C1 segment of cervical spinal cord (tissue), 14 donors: ENCODE results near the gene OR4Q2.
"Not testable (repeated sequence)": the region's sequence is repeated elsewhere in the genome, so short reads cannot be mapped to it uniquely, and the experiment has no call there.

Source experiments
- DNase-seq, 14 donors: peaks; one replicate each; lab custom pipeline; 2025; lab: John Stamatoyannopoulos, UW

The OR4Q2 gene

GRCh38 chr14:20001863-20002262, at the start of gene OR4Q2:
Gene OR4Q2, plus strand, starts transcription at chr14:20002163.
- DNase-seq, result no peak

- not testable (repeated sequence) for DNase-seq
Observed at GRCh38 chr14:19969735-19970134, 32.2 kb upstream of the OR4Q2 start.

- no peak for DNase-seq
Observed at GRCh38 chr14:19974844-19975243, 27.1 kb upstream of the OR4Q2 start.

GRCh38 chr14:19975291-19975690, 26.7 kb upstream of the OR4Q2 start, which contains the start of gene OR4K15:
Gene OR4K15, plus strand, starts transcription at chr14:19975591. Its CDS starts 0 bp downstream, at chr14:19975591.
- no peak for DNase-seq

DNA sequence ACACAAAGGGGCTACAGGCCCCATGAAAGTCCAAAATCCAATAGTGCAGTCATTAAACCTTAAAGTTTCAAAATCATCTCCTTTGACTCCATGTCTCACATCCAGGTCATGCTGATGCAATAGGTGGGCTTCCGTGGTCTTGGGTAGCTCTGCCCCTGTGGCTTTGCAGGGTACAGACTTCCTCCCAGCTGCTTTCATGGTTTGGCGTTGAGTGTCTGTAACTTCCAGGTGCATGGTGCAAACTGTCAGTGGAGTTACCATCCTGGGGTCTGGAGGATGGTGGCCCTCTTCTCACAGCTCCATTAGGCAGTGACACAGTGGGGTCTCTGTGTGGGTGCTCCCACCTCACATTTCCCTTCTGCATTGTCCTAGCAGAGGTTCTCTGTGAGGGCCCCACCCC, 8.5 kb upstream of the OR4Q2 start:
- DNase-seq, result no peak

DNA sequence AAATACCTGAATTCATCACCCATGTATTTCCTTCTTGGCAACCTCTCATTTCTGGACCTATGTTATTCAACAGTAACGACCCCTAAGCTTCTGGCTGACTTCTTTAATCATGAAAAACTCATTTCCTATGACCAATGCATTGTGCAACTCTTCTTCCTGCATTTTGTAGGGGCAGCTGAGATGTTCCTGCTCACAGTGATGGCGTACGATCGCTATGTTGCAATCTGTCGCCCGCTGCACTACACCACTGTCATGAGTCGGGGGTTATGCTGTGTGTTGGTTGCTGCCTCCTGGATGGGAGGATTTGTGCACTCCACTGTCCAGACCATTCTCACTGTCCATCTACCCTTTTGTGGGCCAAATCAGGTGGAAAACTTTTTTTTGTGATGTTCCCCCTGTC, 356 bp downstream of the OR4Q2 start:
- DNase-seq, result no peak

DNA sequence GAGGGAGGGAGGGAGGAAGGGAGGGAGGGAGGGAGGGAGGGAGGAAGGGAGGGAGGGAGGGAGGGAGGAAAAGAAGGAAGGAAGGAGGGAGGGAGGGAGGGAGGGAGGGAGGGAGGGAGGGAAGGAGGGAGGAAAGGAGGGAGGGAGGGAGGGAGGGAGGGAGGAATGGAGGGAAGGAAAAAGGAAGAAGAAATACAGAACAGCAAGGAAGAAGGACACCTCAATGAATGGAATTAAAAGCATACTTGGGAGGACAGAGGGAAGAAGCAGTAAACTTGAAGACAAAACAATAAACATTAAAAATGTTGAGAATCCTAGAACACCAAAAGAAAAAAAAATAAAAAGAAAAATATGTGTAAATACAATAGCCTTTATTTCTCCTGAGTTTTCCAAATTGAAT, 6.2 kb downstream of the OR4Q2 start:
- no peak for DNase-seq

GRCh38 chr14:20019257-20019865, 17.4 kb downstream of the OR4Q2 start, which contains the start of gene OR4K14:
Gene OR4K14, minus strand, starts transcription at chr14:20019307. Its CDS starts 4,114 bp downstream, at chr14:20015193.
- DNase-seq, result no peak

DNA sequence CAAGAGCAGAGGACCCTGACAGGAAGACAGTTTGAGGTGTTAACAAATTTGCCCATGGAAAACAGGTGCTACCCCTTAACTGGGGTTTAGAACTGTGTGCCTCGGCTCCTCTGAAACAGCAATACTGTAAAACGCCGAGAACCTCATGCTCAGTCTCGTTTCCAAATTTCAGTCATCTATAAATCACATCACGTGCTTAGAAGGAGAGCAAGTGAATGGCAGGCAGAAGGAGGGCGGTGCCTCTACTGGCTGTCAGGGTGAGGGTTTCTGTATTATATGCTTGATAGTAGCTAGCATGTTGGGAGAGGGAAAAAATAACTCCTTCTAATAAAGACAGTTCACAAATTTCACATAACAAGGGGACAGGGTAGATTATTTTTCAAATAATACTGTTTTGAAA, 29.1 kb downstream of the OR4Q2 start:
- no peak for DNase-seq

DNA sequence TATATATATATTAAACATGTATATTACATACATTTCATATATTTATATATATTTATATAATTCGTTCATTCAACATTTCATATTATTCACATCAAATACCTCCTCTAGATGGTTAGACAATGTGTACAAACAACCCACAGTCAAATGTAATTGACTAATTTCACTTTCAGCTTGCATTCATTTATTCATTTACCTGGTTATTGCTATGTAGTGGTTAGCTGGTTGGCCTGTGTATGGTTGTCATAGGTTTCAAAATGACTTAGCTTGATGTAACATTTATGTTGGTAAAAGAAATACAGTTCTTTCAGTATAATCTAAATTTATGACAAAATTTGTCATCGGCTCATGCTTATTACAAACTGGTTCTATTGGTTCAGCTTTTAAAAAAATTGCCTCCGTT, 33.5 kb downstream of the OR4Q2 start:
- no peak for DNase-seq

DNA sequence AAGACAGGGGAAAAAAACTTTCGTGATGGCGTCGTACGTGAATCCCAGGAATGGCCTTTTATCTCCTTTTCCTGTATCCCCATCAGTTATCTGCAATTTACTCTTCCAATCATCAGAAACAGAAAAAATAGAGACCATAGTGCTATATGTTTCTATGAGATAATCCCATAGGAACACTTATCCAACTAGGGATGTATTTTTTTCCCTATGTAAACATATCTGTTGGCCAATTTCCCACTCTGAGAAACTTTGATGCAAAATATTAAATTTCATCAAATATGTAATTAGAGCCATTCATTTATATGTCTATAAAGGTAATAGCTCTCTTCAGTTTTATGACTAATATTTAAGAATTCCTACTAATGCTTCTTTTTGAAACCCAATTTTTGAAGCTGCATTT, 34.0 kb downstream of the OR4Q2 start, which contains the start of gene OR4K13:
Gene OR4K13 (minus strand): TSS at position 101 of the 400 bp plus-strand sequence. CDS start 1,280 bp downstream, outside the sequence.
- no peak for DNase-seq

- no peak for DNase-seq
Observed at GRCh38 chr14:20044243-20044642, 42.3 kb downstream of the OR4Q2 start.

DNA sequence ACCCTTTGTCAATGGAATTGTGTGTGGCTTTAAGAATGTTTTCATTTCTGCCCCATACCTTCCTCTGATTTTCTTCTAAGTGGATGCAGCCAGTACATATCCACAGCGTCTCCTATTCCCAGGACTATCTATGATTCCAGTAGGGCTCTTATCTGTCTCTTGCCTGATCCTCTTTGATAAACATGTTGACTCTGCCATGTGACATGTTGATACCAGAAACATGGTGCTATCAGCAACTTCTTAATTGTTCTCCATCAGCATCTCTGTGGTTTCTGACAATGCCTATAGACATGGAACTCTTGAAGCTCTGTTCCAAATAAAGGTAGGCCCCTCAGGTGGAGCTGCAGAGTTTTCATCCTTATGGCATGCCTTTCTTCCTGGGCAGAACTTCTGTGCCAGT, 46.2 kb downstream of the OR4Q2 start:
- DNase-seq, result no peak
